ENCODE results near the gene DPP4. TPM values are rescaled to one million over a fixed set of nuclear protein-coding genes. Genes with fewer than 3 reads are reported as not detected.
A peak's percentile ranks its signal among the peaks of the same experiment; 100 is the strongest.

Gene DPP4
- total and polyA plus RNA-seq, 2 of the 4 experiments (the other 2 are of a cell fraction), result 13.2 to 19.0 TPM

GRCh38 chr2:161994761-161995520 is 79.1 kb downstream of the DPP4 start:
- no peaks in the 10 kb centered on the region for H3K27me3 ChIP-seq (ENCODE audit: control insufficient read depth, insufficient read depth, low read length)
- H4K8ac ChIP-seq (ENCODE audit: low read depth in 2 of 2, low read length in 2 of 2), result no peak overlapping the region
- H2BK20ac ChIP-seq (ENCODE audit: low read depth, low read length), result no peak overlapping the region
- H3K4me2 ChIP-seq (ENCODE audit: low read depth, low read length), result peak overlapping the region; percentile 25; the same call in 1 of the 2 replicates
- WGBS, 2 experiments (ENCODE audit: extremely low coverage in 2 of 2, insufficient read length in 1 of 2), result no CpG with 5 or more reads among the region's 5 CpGs
- no peaks in the 10 kb centered on the region for H3K79me1 ChIP-seq (ENCODE audit: low read depth in 1 of 2, low read length in 2 of 2)
- no peak overlapping the region for H3K56ac ChIP-seq (ENCODE audit: extremely low read depth, insufficient read depth, low read length)
- H3K9me1 ChIP-seq (ENCODE audit: insufficient read depth, low read length), result no peaks in the 10 kb centered on the region
- H4K5ac ChIP-seq (ENCODE audit: low read depth, low read length), result no peak overlapping the region
- intact Hi-C loops (cut with micrococcal nuclease) (loop anchor here (5.0 kb wide), 1 partner anchor 57 kb away; no protein-coding TSS in a partner anchor), in situ Hi-C loops (cut with MboI; ENCODE audit: low sequenced_read_pairs) (loop anchor here (25.0 kb wide), 1 partner anchor 317 kb away; the partner anchor contains the start of gene IFIH1), dilution Hi-C loops (cut with HindIII; ENCODE audit: low sequenced_read_pairs, unreplicated experiment) (no loop called here)
- ChIA-PET POLR2A (ENCODE audit: unreplicated experiment) (no interaction called here), CTCF (no interaction called here)
- no peak overlapping the region for H3K27ac ChIP-seq (ENCODE audit: insufficient read depth, low read length)
- H3K23ac ChIP-seq (ENCODE audit: low read depth, low read length), result 0 out of 2 replicates have a peak overlapping the region, but pooled peaks have one; percentile 37
- no peak overlapping the region for H3K14ac ChIP-seq (replicated peaks; ENCODE audit: low read depth, low read length)
- H3K9ac ChIP-seq (ENCODE audit: low read depth, low read length), result no peak overlapping the region
- no peak overlapping the region for H2AK9ac ChIP-seq (replicated peaks; ENCODE audit: low read depth, low read length, poor library complexity)
- H3K4ac ChIP-seq (ENCODE audit: low read depth, low read length), result no peak overlapping the region
- H2BK120ac ChIP-seq (ENCODE audit: low read depth, low read length), result no peak overlapping the region
- H3K4me3 ChIP-seq (ENCODE audit: insufficient read depth, low read depth, low read length), result no peak overlapping the region
- H3K18ac ChIP-seq (ENCODE audit: low read depth, low read length), result no peak overlapping the region
- no peak overlapping the region for H2BK15ac ChIP-seq (ENCODE audit: low read depth, low read length)
- H3K4me1 ChIP-seq (ENCODE audit: control insufficient read depth, insufficient read depth, low read length), result peaks cover 6% of the 10 kb centered on the region
- no peak overlapping the region for H2BK5ac ChIP-seq (ENCODE audit: low read depth, low read length, poor library complexity, severe bottlenecking)
- H2AK5ac ChIP-seq (ENCODE audit: low read depth, low read length), result no peak overlapping the region
- no peaks in the 10 kb centered on the region for H4K20me1 ChIP-seq (ENCODE audit: insufficient read depth, low read length)
- DNase-seq, result no peak
- no peaks in the 10 kb centered on the region for H3K9me3 ChIP-seq (ENCODE audit: control insufficient read depth, insufficient read depth, low read length)
- no peak overlapping the region for H4K91ac ChIP-seq (ENCODE audit: insufficient read depth, low read depth, low read length)
- no peak overlapping the region for H2AFZ ChIP-seq (replicated peaks; ENCODE audit: low read length, poor library complexity)
- BruUV-seq (replicated peaks), result no TSS peak
- ATAC-seq (ENCODE audit: low read depth), result no peak
- H3K36me3 ChIP-seq (ENCODE audit: control insufficient read depth, insufficient read depth, low read length), result peaks cover 10% of the 10 kb centered on the region
- TF ChIP-seq FOS (IDR thresholded peaks at IDR 0.05; ENCODE audit: low read depth, low read length) (no peak), RAD21 (IDR thresholded peaks at IDR 0.05; ENCODE audit: low read length) (no peak), NFE2L2 (IDR thresholded peaks at IDR 0.05; ENCODE audit: low read depth, low read length) (no peak), MAFK (IDR thresholded peaks at IDR 0.05; ENCODE audit: low read depth, low read length) (no peak), SMC3 (IDR thresholded peaks at IDR 0.05; ENCODE audit: low read depth, low read length) (no peak), RCOR1 (IDR thresholded peaks at IDR 0.05; ENCODE audit: insufficient replicate concordance, low read length) (no peak), RFX5 (IDR thresholded peaks at IDR 0.05; ENCODE audit: low read depth, low read length) (no peak), POLR2A (IDR thresholded peaks at IDR 0.05; ENCODE audit: low read depth, low read length) (no peak), CHD1 (IDR thresholded peaks at IDR 0.05; ENCODE audit: low read depth, low read length) (no peak), CTCF (conservative IDR thresholded peaks at IDR 0.05; ENCODE audit: low read depth, low read length) (no peak), CEBPB (IDR thresholded peaks at IDR 0.05; ENCODE audit: low read depth, low read length) (no peak), ELK1 (IDR thresholded peaks at IDR 0.05; ENCODE audit: borderline replicate concordance, low read depth, low read length) (no peak), MAZ (IDR thresholded peaks at IDR 0.05; ENCODE audit: borderline replicate concordance, low read depth, low read length) (no peak), BHLHE40 (IDR thresholded peaks at IDR 0.05; ENCODE audit: low read depth, low read length) (no peak), USF2 (IDR thresholded peaks at IDR 0.05; ENCODE audit: low read depth, low read length) (no peak)
